Suprapubic skin (tissue), 4 donors: Measurements from ENCODE around the gene PATE4. TPM values are rescaled to one million over a fixed set of nuclear protein-coding genes. Genes with fewer than 3 reads are reported as not detected.

Source experiments
- DNase-seq, 2 donors: peaks; one replicate each; pipeline ENCODE4 v3.0.0-alpha.2; 2019; ENCODE audit warnings: low spot score in 2 of 2
- H3K27ac ChIP-seq: fragments of 200-600 bp; sonication (generic); one replicate; pipeline ENCODE4 v1.5.1; 2019
- H3K27me3 ChIP-seq: fragments of 200-600 bp; sonication (generic); one replicate; pipeline ENCODE4 v1.5.1; 2019
- H3K36me3 ChIP-seq: fragments of 200-600 bp; sonication (generic); one replicate; pipeline ENCODE4 v1.5.1; 2019
- H3K4me1 ChIP-seq: fragments of 200-600 bp; sonication (generic); one replicate; pipeline ENCODE4 v1.5.1; 2019
- H3K4me3 ChIP-seq: fragments of 200-600 bp; sonication (generic); one replicate; pipeline ENCODE4 v1.5.1; 2019; ENCODE audit warnings: mild to moderate bottlenecking
- H3K9me3 ChIP-seq: fragments of 200-600 bp; sonication (generic); one replicate; pipeline ENCODE4 v1.5.1; 2019
- EP300 ChIP-seq: sonication (generic); formaldehyde crosslinking; IDR thresholded peaks from one replicate; pipeline ENCODE4 v1.6.1; 2017; ENCODE audit warnings: antibody characterized with exemption
- POLR2A ChIP-seq, 2 donors: fragments of 450-650 bp; IDR thresholded peaks; one replicate each; pipeline ENCODE4 v1.6.1; 2017; ENCODE audit warnings: antibody characterized with exemption in 2 of 2, mild to moderate bottlenecking in 2 of 2, moderate library complexity in 2 of 2
- POLR2AphosphoS5 ChIP-seq, 3 donors: sonication (generic); formaldehyde crosslinking; IDR thresholded peaks; one replicate each; pipeline ENCODE4 v1.6.1; 2017; ENCODE audit warnings: antibody characterized with exemption in 3 of 3
- WGBS: methylation state at CpG from one replicate; pipeline ENCODE4 v1.1.5; 2018; 5-methylcytosine and 5-hydroxymethylcytosine counted together
- total RNA-seq, 4 donors: library from RNA; depleted of rRNA; stranded (reverse); fragments of >200 nt; gene quantifications; one replicate each; pipeline ENCODE4 v1.1.0, GENCODE V29; 2016
- TF ChIP-seq, protein P1 (sequence below), 2 donors: fragments of 200-600 bp in 1 of 2; fragments of 450-650 bp in 1 of 2; sonication (generic) in 1 of 2; IDR thresholded peaks; one replicate each; pipeline ENCODE4 v1.5.1; 2016 to 2019; ENCODE audit warnings: antibody characterized with exemption in 2 of 2, mild to moderate bottlenecking in 1 of 2, moderate library complexity in 1 of 2

Gene PATE4
- total RNA-seq, result not detected

- DNase-seq, result no peak
- Histone ChIP-seq H3K36me3 (no peaks in the 10 kb centered on the region), H3K4me1 (no peaks in the 10 kb centered on the region), H3K4me3 (no peak within 1 kb of the TSS), H3K27ac (no peak within 1 kb of the TSS), H3K27me3 (no peaks in the 10 kb centered on the region), H3K9me3 (peaks cover 7% of the 10 kb centered on the region)
- no peak for TF ChIP-seq EP300
- TF ChIP-seq, protein P1, sequence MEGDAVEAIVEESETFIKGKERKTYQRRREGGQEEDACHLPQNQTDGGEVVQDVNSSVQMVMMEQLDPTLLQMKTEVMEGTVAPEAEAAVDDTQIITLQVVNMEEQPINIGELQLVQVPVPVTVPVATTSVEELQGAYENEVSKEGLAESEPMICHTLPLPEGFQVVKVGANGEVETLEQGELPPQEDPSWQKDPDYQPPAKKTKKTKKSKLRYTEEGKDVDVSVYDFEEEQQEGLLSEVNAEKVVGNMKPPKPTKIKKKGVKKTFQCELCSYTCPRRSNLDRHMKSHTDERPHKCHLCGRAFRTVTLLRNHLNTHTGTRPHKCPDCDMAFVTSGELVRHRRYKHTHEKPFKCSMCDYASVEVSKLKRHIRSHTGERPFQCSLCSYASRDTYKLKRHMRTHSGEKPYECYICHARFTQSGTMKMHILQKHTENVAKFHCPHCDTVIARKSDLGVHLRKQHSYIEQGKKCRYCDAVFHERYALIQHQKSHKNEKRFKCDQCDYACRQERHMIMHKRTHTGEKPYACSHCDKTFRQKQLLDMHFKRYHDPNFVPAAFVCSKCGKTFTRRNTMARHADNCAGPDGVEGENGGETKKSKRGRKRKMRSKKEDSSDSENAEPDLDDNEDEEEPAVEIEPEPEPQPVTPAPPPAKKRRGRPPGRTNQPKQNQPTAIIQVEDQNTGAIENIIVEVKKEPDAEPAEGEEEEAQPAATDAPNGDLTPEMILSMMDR (IDR thresholded peaks at IDR 0.05), result no peak
- WGBS, result 39% methylated on average over 3 of the region's 3 CpGs
Measured at GRCh38 chr11:125833016-125833415, at the start of gene PATE4. TSS of gene PATE4 (plus strand) at chr11:125833316. CDS start at chr11:125833360, 44 bp downstream.

GRCh38 chr11:125784678-125785077 lies 48.4 kb upstream of the PATE4 start:
- TF ChIP-seq, protein P1 (IDR thresholded peaks at IDR 0.05), result no peak
- no peak for TF ChIP-seq POLR2A (IDR thresholded peaks at IDR 0.05)
- TF ChIP-seq EP300, result no peak
- no peak for TF ChIP-seq POLR2AphosphoS5 (IDR thresholded peaks at IDR 0.05)
- 66% methylated on average over 2 of the region's 2 CpGs for WGBS
- no peaks in the 10 kb centered on the region for H3K27me3 ChIP-seq
- no peak for DNase-seq
- no peaks in the 10 kb centered on the region for H3K4me1 ChIP-seq
- H3K9me3 ChIP-seq, result no peaks in the 10 kb centered on the region
- H3K27ac ChIP-seq, result no peak overlapping the region
- H3K36me3 ChIP-seq, result no peaks in the 10 kb centered on the region
- H3K4me3 ChIP-seq, result no peak overlapping the region

GRCh38 chr11:125787827-125788226 lies 45.3 kb upstream of the PATE4 start, which contains the start of gene PATE3:
TSS of gene PATE3 (plus strand) at chr11:125788127. CDS start at chr11:125788152, 25 bp downstream.
- Histone ChIP-seq H3K9me3 (no peaks in the 10 kb centered on the region), H3K4me3 (no peak within 1 kb of the TSS), H3K27ac (no peak within 1 kb of the TSS), H3K27me3 (no peaks in the 10 kb centered on the region), H3K36me3 (no peaks in the 10 kb centered on the region), H3K4me1 (no peaks in the 10 kb centered on the region)
- no peak for TF ChIP-seq EP300
- TF ChIP-seq POLR2A (IDR thresholded peaks at IDR 0.05), result no peak
- no peak for TF ChIP-seq POLR2AphosphoS5 (IDR thresholded peaks at IDR 0.05)
- TF ChIP-seq, protein P1 (IDR thresholded peaks at IDR 0.05), result no peak
- WGBS, result 64% methylated on average over 2 of the region's 2 CpGs
- no peak for DNase-seq

- no peak overlapping the region for H3K4me3 ChIP-seq
- TF ChIP-seq POLR2AphosphoS5 (IDR thresholded peaks at IDR 0.05) (no peak), EP300 (no peak), POLR2A (IDR thresholded peaks at IDR 0.05) (no peak)
- TF ChIP-seq, protein P1 (IDR thresholded peaks at IDR 0.05), result no peak
- peaks cover 8% of the 10 kb centered on the region for H3K9me3 ChIP-seq
Measured at GRCh38 chr11:125790825-125791224, 42.3 kb upstream of the PATE4 start.

DNA sequence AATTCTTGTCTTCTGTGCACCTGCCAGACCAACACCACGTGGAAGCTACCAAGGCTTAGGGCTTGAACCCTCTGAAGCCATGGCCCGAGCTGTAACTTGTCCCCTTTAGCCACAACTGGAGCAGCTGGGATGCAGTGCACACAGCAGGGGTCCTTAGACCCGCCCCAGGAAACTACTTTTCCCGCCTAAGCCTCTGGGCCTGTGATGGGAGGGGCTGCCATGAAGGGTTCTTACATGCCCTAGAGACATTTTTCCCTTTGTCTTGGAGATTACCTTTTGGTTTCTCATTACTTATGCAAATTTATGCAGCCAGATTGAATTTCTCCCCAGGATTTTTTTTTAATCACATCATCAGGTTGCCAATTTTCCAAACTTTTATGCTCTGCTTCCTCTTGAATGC lies 35.5 kb upstream of the PATE4 start:
- no peak for DNase-seq
- H3K9me3 ChIP-seq, result peaks cover 25% of the 10 kb centered on the region
- no peaks in the 10 kb centered on the region for H3K4me1 ChIP-seq
- H3K36me3 ChIP-seq, result no peaks in the 10 kb centered on the region
- H3K27ac ChIP-seq, result no peak overlapping the region
- TF ChIP-seq, protein P1 (IDR thresholded peaks at IDR 0.05), result no peak
- TF ChIP-seq POLR2AphosphoS5 (IDR thresholded peaks at IDR 0.05), result no peak
- no peaks in the 10 kb centered on the region for H3K27me3 ChIP-seq
- no peak overlapping the region for H3K4me3 ChIP-seq
- 42% methylated on average over 4 of the region's 4 CpGs for WGBS

More at GRCh38 chr11:125790825-125791224, 42.3 kb upstream of the PATE4 start:
- 96% methylated on average over 4 of the region's 4 CpGs for WGBS
- Histone ChIP-seq H3K36me3 (no peaks in the 10 kb centered on the region), H3K27me3 (no peaks in the 10 kb centered on the region), H3K4me1 (no peaks in the 10 kb centered on the region), H3K27ac (no peak overlapping the region)
- no peak for DNase-seq
